HG03108 (cell line): ENCODE results near the gene WNK2.

ENCODE experiments used
- ATAC-seq: cut with Tn5 transposase; IDR thresholded peaks from one replicate; pipeline ENCODE4 v1.9.1; 2021; ENCODE audit warnings: moderate library complexity; ENCODE audit not compliant: unreplicated experiment

The WNK2 gene

DNA sequence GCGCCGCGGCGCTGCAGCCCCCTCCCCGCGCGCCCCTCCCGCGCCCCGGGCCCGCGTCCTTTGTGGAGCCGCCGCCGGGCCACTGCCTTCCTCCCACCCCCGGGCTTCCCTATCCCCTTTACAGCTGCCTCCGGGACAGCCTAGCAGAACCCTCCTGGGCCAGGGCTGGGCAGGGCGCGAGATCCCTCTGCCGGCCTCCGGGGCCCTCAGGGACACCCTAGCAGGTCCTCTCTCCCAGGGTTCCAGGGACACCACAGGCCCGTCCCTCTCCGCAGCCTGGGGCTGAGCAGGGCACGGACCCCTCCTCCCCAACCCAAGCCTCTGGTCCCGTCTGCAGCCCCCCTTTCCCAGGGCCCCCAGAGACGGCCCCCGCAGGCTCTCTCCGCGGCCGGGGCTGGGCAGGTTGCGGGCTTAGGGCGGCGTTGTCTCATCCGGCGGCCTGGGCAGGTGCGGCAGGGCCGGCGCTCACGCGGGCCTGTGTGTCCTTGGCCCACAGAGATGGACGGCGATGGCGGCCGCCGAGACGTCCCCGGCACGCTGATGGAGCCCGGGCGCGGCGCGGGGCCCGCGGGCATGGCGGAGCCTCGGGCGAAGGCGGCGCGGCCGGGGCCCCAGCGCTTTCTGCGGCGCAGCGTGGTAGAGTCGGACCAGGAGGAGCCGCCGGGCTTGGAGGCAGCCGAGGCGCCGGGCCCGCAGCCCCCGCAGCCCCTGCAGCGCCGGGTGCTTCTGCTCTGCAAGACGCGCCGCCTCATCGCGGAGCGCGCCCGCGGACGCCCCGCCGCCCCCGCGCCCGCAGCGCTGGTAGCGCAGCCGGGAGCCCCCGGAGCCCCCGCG is 710 bp downstream of the WNK2 start:
- no peak for ATAC-seq

- no peak for ATAC-seq
These were observed 1.6 kb downstream of the WNK2 start for GRCh38 chr9:93185266-93186214.

- no peak for ATAC-seq
These were observed 2.4 kb downstream of the WNK2 start for GRCh38 chr9:93186215-93186945.

- ATAC-seq: no peak
These were observed 3.1 kb downstream of the WNK2 start for GRCh38 chr9:93187047-93187446.

GRCh38 chr9:93187574-93187973 is 3.6 kb downstream of the WNK2 start:
- no peak for ATAC-seq

DNA sequence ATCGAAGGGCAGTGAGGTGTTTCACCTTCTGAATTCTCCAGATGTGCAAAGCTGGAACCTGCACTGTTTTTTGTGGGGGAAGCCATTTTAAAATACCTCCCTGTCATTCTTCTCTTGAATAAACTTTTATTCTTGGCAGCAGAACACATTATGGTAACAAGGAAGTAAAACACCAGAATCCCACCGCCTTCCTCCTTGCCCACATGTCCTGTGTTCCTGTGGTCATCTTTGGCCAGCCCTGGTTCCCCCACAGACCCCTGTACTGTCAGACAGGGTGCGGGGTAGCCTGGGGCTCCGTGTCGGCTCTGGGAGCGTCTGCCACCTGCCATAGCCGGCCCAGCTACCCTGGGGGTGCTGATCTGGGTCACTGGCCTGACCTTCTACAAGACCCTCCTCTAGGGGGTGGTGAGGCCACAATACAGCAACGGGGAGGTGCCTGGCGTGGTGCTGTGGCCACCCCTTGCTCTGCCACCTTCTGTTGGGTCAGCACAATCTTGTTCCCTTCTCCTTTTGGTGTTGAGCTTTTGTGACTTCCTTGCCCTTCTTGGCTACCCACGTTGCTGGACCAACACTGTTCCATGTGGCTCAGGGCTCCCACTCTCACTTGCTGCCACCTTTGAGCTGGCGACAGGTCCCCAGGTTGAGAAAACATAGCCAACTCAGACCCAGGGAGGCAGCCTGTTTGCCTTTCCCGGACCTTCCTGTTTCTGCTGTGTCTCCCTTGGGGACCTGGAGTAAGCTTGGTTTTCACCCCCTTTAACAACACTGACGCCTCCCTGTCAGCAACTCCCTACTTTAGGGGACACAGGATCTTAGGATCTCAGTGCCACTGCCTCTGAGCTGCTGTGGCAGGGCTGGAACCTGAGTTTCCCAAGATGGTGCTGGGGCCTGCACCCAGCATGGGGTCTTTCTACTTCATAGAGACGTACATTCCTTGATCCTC is 4.8 kb downstream of the WNK2 start:
- no peak for ATAC-seq

DNA sequence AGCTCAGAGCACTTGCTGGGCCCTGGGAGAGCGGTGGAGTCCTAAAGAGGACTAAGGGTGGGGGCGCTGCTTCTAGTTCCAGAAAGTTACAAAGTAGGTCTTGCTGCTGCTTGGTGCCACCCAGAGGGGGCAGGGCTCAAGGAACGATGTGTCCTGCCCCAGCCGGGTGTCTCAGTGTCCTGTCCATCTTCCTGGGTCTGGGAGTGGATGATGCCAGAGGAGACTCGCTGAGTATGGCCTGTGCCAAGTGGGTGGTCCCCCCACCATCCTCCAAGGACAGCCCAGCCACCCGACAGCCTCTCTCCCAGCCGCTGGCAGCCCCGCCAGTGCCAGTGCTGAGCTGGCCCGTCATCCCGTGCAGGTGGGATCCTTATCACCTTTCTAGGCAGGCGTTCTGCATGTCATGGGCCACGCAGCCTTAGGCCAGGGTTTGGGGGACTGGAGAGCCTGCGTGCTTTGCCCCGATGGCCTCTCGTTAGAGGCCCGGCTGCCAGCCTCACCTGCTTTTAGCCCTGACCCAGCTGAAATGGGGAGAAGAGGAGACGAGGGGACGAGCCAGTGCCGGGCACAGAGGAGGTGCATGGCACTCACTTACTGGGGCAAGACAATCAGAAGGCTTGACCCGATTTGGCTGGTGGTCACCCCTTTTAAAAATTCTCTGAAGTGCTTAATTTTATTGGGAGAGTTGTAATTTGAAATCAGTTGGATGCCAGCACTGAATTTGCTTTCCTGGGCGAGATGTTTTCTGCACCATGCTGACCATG is 5.6 kb downstream of the WNK2 start:
- ATAC-seq: no peak

DNA sequence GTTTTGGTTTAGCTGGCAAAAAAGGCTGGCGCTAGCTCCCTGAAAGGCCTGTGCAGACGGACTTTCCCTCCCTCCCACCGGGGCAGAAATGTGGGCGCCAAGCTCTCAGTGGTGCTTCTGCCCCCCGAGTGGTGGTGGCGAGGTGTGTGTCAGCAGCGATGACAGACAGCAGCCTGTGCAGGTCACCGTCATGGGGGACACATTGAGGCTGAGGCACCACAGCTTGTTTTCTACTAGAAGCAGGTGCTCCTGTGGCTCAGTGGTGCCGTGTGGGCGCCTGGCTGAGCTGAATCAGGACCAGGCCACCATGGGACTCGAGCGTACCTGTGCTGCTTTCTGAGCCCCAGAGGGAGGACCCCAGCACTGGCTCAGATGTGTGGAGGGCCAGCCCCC is 6.2 kb downstream of the WNK2 start:
- no peak for ATAC-seq

DNA sequence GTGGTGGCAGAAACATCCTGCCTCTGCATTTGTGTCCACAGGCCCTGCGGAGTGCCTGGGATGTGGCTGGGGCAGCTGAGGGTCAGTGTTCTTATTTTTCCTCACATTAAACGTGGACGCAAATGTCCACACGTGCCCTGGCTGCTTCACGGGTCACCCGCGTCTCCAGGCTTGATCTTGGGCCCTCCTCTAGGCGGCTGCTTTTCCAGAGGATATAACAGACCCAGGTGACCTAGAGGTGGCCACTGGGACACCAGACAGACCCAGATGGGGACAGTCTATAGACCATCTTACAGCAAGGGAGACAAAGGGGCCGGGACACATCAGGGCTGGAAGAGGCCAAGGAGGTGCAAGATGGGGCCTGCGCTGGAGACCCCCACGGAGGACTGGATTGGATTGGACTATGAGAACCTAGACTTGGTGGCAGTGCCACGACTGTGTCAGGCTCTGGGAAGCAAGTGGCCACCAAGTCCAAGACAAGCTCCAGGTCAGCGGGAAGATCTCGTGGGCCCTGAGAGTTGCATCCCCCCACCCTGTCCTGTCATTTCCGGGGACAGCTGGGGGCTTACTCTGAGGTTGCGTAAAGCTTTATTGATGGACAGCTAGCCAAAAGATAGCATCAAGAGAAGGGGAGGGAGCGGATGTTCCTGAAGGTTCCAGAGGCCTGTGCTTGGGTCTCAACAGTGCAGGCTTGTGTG is 6.9 kb downstream of the WNK2 start:
- ATAC-seq: no peak

GRCh38 chr9:93191354-93191660 is 7.4 kb downstream of the WNK2 start:
- no peak for ATAC-seq

DNA sequence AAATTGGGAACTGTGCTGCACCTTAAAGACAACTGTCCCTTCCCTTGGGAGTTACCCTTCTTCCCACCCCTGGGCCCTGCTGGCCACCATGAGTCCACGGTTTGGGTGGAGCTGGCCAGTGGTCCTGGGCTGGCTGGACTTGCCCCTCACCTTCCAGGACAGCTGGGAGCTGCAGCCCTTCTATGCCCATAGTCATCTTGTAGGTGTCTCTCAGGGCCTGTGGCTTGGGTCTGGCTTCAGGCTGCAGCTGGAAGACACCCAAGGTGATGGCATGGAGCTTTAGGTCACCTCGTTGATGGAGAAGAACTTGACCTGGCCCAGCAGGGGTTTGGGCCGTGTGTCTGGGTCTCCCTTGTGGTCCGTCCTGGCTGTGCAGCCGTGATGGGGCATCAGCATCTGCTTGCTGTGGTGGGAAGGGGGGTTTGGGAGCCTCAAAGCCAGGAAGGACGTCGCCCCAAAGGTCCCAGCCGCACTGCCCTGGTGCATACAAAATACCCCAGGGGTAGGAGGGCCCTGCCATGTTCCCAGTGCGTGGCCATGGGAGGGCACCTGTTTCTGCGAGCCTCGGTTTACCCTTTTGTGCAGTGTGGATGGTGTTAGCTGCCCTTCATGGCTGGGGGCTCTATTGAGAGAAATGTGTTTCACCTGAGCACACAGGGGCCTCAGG is 8.9 kb downstream of the WNK2 start:
- no peak for ATAC-seq

DNA sequence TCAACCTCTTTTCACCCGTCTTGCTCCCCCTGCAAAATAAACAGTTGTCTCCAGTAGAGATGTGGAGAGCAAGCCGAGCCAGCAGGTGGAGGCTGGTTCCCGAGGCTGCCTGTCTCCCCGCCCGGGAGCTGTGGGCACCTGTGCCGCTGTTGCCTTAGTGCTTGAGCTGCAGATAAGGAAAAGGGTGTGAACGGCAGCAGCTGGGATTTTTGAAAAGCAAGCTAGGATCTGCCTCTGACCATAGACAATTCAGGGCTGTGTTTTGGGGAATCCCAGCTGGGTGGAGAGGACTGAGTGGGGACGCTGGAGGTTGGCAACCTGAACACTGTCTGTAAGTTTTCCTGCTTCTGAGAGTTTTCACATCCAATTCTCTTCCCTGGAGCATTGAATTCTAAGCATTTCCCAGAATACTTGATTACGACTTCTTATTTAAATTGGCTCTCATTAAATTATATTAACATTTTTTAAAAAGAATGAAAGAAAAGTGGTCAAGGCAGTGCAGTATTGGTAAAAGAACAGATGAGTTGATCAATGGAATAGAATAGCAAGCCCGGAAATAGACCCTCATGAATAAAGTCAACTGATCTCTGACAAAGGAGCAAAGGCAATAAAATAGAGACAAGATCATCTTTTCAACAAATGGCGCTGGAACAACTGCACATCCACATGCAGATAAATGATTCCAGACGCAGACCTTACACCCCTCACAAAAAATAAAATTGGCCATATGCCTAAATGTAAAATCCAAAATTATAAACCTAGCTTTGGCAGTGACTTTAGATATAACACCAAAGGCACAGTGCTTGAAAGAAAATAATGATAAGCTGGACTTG is 9.7 kb downstream of the WNK2 start:
- ATAC-seq: no peak

GRCh38 chr9:93194221-93194625 is 10.3 kb downstream of the WNK2 start:
- no peak for ATAC-seq

DNA sequence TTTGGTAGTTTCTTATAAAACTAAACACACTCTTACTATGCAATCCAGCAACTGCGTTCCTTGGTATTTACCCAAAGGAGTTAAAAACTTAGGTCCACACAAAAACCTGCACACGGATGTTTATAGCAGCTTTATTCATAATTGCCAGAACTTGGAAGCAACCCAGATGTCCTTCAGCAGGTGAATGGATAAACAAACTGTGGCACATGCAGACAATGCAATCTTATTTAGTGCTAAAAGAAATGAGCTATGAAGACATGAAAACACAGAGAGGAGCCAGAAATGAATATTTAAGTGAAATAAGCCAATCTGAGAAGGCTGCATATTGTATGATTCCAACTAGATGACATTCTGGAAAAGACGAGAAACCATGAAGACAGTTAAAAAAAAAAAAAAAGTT is 10.7 kb downstream of the WNK2 start:
- no peak for ATAC-seq

- no peak for ATAC-seq
These were observed 12.4 kb downstream of the WNK2 start for GRCh38 chr9:93196096-93197055.

- ATAC-seq: no peak
These were observed 13.7 kb downstream of the WNK2 start for GRCh38 chr9:93197670-93198069.
